Testis (tissue), 3 donors: ENCODE measurements around the gene HUNK. TPM values are rescaled to one million over a fixed set of nuclear protein-coding genes. Genes with fewer than 3 reads are reported as not detected.

ENCODE experiments used
- DNase-seq: peaks from one replicate; pipeline ENCODE4 v3.0.0-alpha.2; 2019
- H3K27ac ChIP-seq, 2 donors: fragments of 200-600 bp; sonication (generic); one replicate each; pipeline ENCODE4 v1.5.1; 2019
- H3K27me3 ChIP-seq: fragments of 200-600 bp; sonication (generic); one replicate; pipeline ENCODE4 v1.5.1; 2019
- H3K36me3 ChIP-seq: fragments of 200-600 bp; sonication (generic); one replicate; pipeline ENCODE4 v1.5.1; 2017; ENCODE audit warnings: low read depth; ENCODE audit errors: missing control alignments
- H3K4me1 ChIP-seq: fragments of 200-600 bp; sonication (generic); one replicate; pipeline ENCODE4 v1.5.1; 2019
- H3K4me3 ChIP-seq, 2 donors: fragments of 200-600 bp; sonication (generic); one replicate each; pipeline ENCODE4 v1.5.1; 2017 to 2019
- H3K9me3 ChIP-seq: fragments of 200-600 bp; sonication (generic); one replicate; pipeline ENCODE4 v1.5.1; 2017
- CTCF ChIP-seq, 3 experiments: fragments of 450-650 bp in 2 of 3; fragments of 200-600 bp in 1 of 3; sonication (generic) in 1 of 3; IDR thresholded peaks; one replicate each; pipeline ENCODE4 v1.5.1; 2016 to 2019; ENCODE audit warnings: antibody characterized with exemption in 3 of 3, mild to moderate bottlenecking in 2 of 3, moderate library complexity in 1 of 3
- POLR2A ChIP-seq: fragments of 450-650 bp; IDR thresholded peaks from one replicate; pipeline ENCODE4 v1.6.1; 2017; ENCODE audit warnings: antibody characterized with exemption, mild to moderate bottlenecking, moderate library complexity
- WGBS, 2 donors: methylation state at CpG; one replicate each; pipeline ENCODE4 v1.1.5; 2018; 5-methylcytosine and 5-hydroxymethylcytosine counted together
- intact Hi-C: fragments of 100-400 bp; cut with DNase I; formaldehyde crosslinking; loops from one replicate; pipeline ENCODE4 v1.15.1; 2023; ENCODE audit warnings: low total_unique reads
- polyA plus RNA-seq: library from polyadenylated mRNA; stranded (reverse); fragments of 350-450 nt; fragmentation: Illumina TruSeq; extraction: RNeasy Lipid Tissue Mini Kit (QIAGEN cat#74804); gene quantifications from one replicate; pipeline ENCODE4 v1.2.3, GENCODE V29; 2014; ENCODE audit warnings: low read depth, low replicate concordance; ENCODE audit not compliant: insufficient read depth
- total RNA-seq, 2 donors: library from RNA; depleted of rRNA; stranded (reverse); fragments of >200 nt; gene quantifications; one replicate each; pipeline ENCODE4 v1.2.3, GENCODE V29; 2016

HUNK gene
- total and polyA plus RNA-seq, 3 donors from 2014 or later, result 2.1 to 7.6 (median 6.8) TPM

- no peak for DNase-seq
- TF ChIP-seq POLR2A (no peak), CTCF (IDR thresholded peaks at IDR 0.05) (no peak)
Observed at GRCh38 chr21:31986035-31986856, 113.4 kb downstream of the HUNK start.

GRCh38 chr21:31987696-31988095 lies 114.9 kb downstream of the HUNK start:
- Histone ChIP-seq H3K9me3 (no peaks in the 10 kb centered on the region), H3K27ac (no peak overlapping the region), H3K36me3 (no peaks in the 10 kb centered on the region), H3K4me1 (no peaks in the 10 kb centered on the region), H3K4me3 (no peak overlapping the region), H3K27me3 (no peaks in the 10 kb centered on the region)
- no peak for DNase-seq
- TF ChIP-seq CTCF (IDR thresholded peaks at IDR 0.05) (no peak), POLR2A (no peak)
- intact Hi-C loops, result no loop called here
- WGBS, 2 donors, result 85 to 91% methylated on average over 9 of the region's 9 CpGs

More at GRCh38 chr21:31986035-31986856, 113.4 kb downstream of the HUNK start:
- H3K4me3 ChIP-seq, result no peak overlapping the region
- H3K9me3 ChIP-seq, result no peaks in the 10 kb centered on the region
- H3K27me3 ChIP-seq, result no peaks in the 10 kb centered on the region
- H3K27ac ChIP-seq, result no peak overlapping the region
- no peaks in the 10 kb centered on the region for H3K36me3 ChIP-seq
- intact Hi-C loops, result no loop called here
- 90 to 93% methylated on average over 17 of the region's 17 CpGs for WGBS, 2 donors
- no peaks in the 10 kb centered on the region for H3K4me1 ChIP-seq

GRCh38 chr21:31988492-31989290 lies 115.9 kb downstream of the HUNK start:
- TF ChIP-seq CTCF (IDR thresholded peaks at IDR 0.05), result no peak
- TF ChIP-seq POLR2A, result no peak
- DNase-seq, result no peak
- no peaks in the 10 kb centered on the region for H3K9me3 ChIP-seq
- H3K27me3 ChIP-seq, result no peaks in the 10 kb centered on the region
- H3K4me1 ChIP-seq, result no peaks in the 10 kb centered on the region
- no peak overlapping the region for H3K4me3 ChIP-seq
- H3K36me3 ChIP-seq, result no peaks in the 10 kb centered on the region
- WGBS, 2 donors, result 71 to 74% methylated on average over 4 of the region's 4 CpGs
- intact Hi-C loops, result no loop called here
- H3K27ac ChIP-seq, result no peak overlapping the region

GRCh38 chr21:31991356-31992331 lies 118.8 kb downstream of the HUNK start:
- Histone ChIP-seq H3K9me3 (no peaks in the 10 kb centered on the region), H3K27ac (no peak overlapping the region), H3K4me1 (no peaks in the 10 kb centered on the region), H3K27me3 (no peaks in the 10 kb centered on the region), H3K36me3 (no peaks in the 10 kb centered on the region), H3K4me3 (no peak overlapping the region)
- WGBS, 2 donors, result 92 to 93% methylated on average over 17 of the region's 17 CpGs
- TF ChIP-seq CTCF (IDR thresholded peaks at IDR 0.05) (no peak), POLR2A (no peak)
- DNase-seq, result no peak
- intact Hi-C loops, result no loop called here
